Stimulated activated CD4-positive, alpha-beta T cell treated with anti-CD3 and anti-CD28 coated beads, Interleukin-1b, Interleukin-23, amount 100 ng/mL, for 48 hours (primary cell): ENCODE data around the gene PRM3.
A peak's percentile ranks its signal among the peaks of the same experiment; 100 is the strongest.
"Not testable (repeated sequence)": the region's sequence is repeated elsewhere in the genome, so short reads cannot be mapped to it uniquely, and the experiment has no call there.

Source experiments
- DNase-seq: peaks from one replicate; pipeline ENCODE4 v3.0.0-alpha.2; 2020

Gene PRM3

GRCh38 chr16:11303405-11304138, 30.1 kb upstream of the PRM3 start:
- DNase-seq, result no peak

GRCh38 chr16:11302977-11303376, 29.5 kb upstream of the PRM3 start:
- DNase-seq, result no peak

GRCh38 chr16:11301645-11302501, 28.4 kb upstream of the PRM3 start:
- no peak for DNase-seq

GRCh38 chr16:11300560-11300892, 27.1 kb upstream of the PRM3 start:
- no peak for DNase-seq

- DNase-seq, result no peak
Measured at GRCh38 chr16:11299865-11300559, 26.6 kb upstream of the PRM3 start.

GRCh38 chr16:11298950-11299547, 25.6 kb upstream of the PRM3 start:
- not testable (repeated sequence) for DNase-seq

GRCh38 chr16:11298143-11298900, 24.9 kb upstream of the PRM3 start:
- DNase-seq, result no peak

- DNase-seq, result peak; percentile 70
Measured at GRCh38 chr16:11297492-11298142, 24.2 kb upstream of the PRM3 start.

- DNase-seq, result no peak
Measured at GRCh38 chr16:11296706-11297491, 23.5 kb upstream of the PRM3 start.

GRCh38 chr16:11296351-11296705, 22.9 kb upstream of the PRM3 start:
- no peak for DNase-seq

- DNase-seq, result no peak
Measured at GRCh38 chr16:11295672-11296071, 22.2 kb upstream of the PRM3 start.

- no peak for DNase-seq
Measured at GRCh38 chr16:11292076-11292748, 18.8 kb upstream of the PRM3 start.

- no peak for DNase-seq
Measured at GRCh38 chr16:11291091-11291703, 17.8 kb upstream of the PRM3 start.

GRCh38 chr16:11290102-11290893, 16.9 kb upstream of the PRM3 start:
- no peak for DNase-seq

GRCh38 chr16:11289696-11290095, 16.3 kb upstream of the PRM3 start:
- not testable (repeated sequence) for DNase-seq

- DNase-seq, result no peak
Measured at GRCh38 chr16:11289202-11289601, 15.8 kb upstream of the PRM3 start.

GRCh38 chr16:11285842-11286241, 12.4 kb upstream of the PRM3 start:
- no peak for DNase-seq

GRCh38 chr16:11283820-11284248, 10.4 kb upstream of the PRM3 start:
- no peak for DNase-seq
